MM.1S (cell line): ENCODE measurements around the gene DCUN1D4.

Experiments
- DNase-seq: peaks from one replicate; pipeline ENCODE4 v3.0.0-alpha.2; 2015
- H2AFZ ChIP-seq: fragments of 300-600 bp; sonication (generic); 2 replicates; pipeline ENCODE4 v1.6.0; 2016; ENCODE audit warnings: antibody characterized with exemption, low read length
- H3F3A ChIP-seq: fragments of 300-600 bp; sonication (generic); 2 replicates; pipeline ENCODE4 v1.6.1; 2016; ENCODE audit warnings: mild to moderate bottlenecking, antibody characterized with exemption, low read length, moderate library complexity, mixed read lengths; ENCODE audit not compliant: insufficient read depth
- H3K27ac ChIP-seq: fragments of 300-600 bp; sonication (generic); 2 replicates; pipeline ENCODE4 v1.5.1; 2016; ENCODE audit warnings: mild to moderate bottlenecking, low read length
- H3K27me3 ChIP-seq: fragments of 300-600 bp; sonication (generic); replicated peaks from 2 replicates; pipeline ENCODE4 v1.6.0; 2016; ENCODE audit warnings: low read length; ENCODE audit not compliant: insufficient read depth
- H3K36me3 ChIP-seq: fragments of 300-600 bp; sonication (generic); replicated peaks from 2 replicates; pipeline ENCODE4 v1.6.1; 2016; ENCODE audit warnings: mild to moderate bottlenecking, low read length, mixed read lengths; ENCODE audit not compliant: insufficient read depth
- H3K4me1 ChIP-seq: fragments of 300-600 bp; sonication (generic); 2 replicates; pipeline ENCODE4 v1.6.1; 2016; ENCODE audit warnings: low read length, mixed read lengths
- H3K4me2 ChIP-seq: fragments of 300-600 bp; sonication (generic); 2 replicates; pipeline ENCODE4 v1.6.0; 2016; ENCODE audit warnings: low read depth, low read length
- H3K4me3 ChIP-seq: fragments of 300-600 bp; sonication (generic); 2 replicates; pipeline ENCODE4 v1.5.1; 2016; ENCODE audit warnings: low read length, mixed read lengths
- H3K79me2 ChIP-seq: fragments of 300-600 bp; sonication (generic); 2 replicates; pipeline ENCODE4 v1.6.1; 2016; ENCODE audit warnings: mixed run types, low read length, mixed read lengths
- H3K9ac ChIP-seq: fragments of 300-600 bp; sonication (generic); 2 replicates; pipeline ENCODE4 v1.6.1; 2016; ENCODE audit warnings: low read length, mixed read lengths
- H3K9me2 ChIP-seq: fragments of 300-600 bp; sonication (generic); replicated peaks from 2 replicates; pipeline ENCODE4 v1.6.1; 2016; ENCODE audit warnings: mild to moderate bottlenecking, low read length, mixed read lengths; ENCODE audit not compliant: insufficient read depth
- H3K9me3 ChIP-seq: fragments of 300-600 bp; sonication (generic); replicated peaks from 2 replicates; pipeline ENCODE4 v1.6.1; 2016; ENCODE audit warnings: mild to moderate bottlenecking, low read length, mixed read lengths; ENCODE audit not compliant: insufficient read depth
- H4K20me1 ChIP-seq: fragments of 300-600 bp; sonication (generic); 2 replicates; pipeline ENCODE4 v1.6.1; 2016; ENCODE audit warnings: mild to moderate bottlenecking, low read length, moderate library complexity, mixed read lengths; ENCODE audit not compliant: insufficient read depth
- EZH2 ChIP-seq: fragments of 300-600 bp; sonication (generic); optimal IDR thresholded peaks from 2 replicates; pipeline ENCODE3; 2017; ENCODE audit warnings: low read depth, mild to moderate bottlenecking, antibody characterized with exemption, low read length, mixed read lengths
- EZH2phosphoT487 ChIP-seq: fragments of 300-600 bp; sonication (generic); IDR thresholded peaks from 2 replicates; pipeline ENCODE4 v1.6.1; 2018; ENCODE audit warnings: antibody characterized with exemption, low read length
- TF ChIP-seq, protein P1 (sequence below): fragments of 300-600 bp; sonication (generic); IDR thresholded peaks from 2 replicates; pipeline ENCODE4 v1.5.1; 2016; ENCODE audit warnings: antibody characterized with exemption, low read length, mixed read lengths

DCUN1D4 gene

GRCh38 chr4:51859476-51860031 lies 16.6 kb downstream of the DCUN1D4 start:
- H3K27ac ChIP-seq: no peak overlapping the region
- no peak overlapping the region for H3K4me3 ChIP-seq
- no peaks in the 10 kb centered on the region for H3F3A ChIP-seq
- no peaks in the 10 kb centered on the region for H3K9me3 ChIP-seq
- no peaks in the 10 kb centered on the region for H3K27me3 ChIP-seq
- no peaks in the 10 kb centered on the region for H3K36me3 ChIP-seq
- H4K20me1 ChIP-seq: no peaks in the 10 kb centered on the region
- peaks cover 57% of the 10 kb centered on the region for H3K79me2 ChIP-seq
- H3K9me2 ChIP-seq: no peaks in the 10 kb centered on the region
- H3K4me1 ChIP-seq: 0 out of 2 replicates have a peak, but pooled peaks cover 2% of the 10 kb centered on the region
- no peak overlapping the region for H3K9ac ChIP-seq
- no peak overlapping the region for H2AFZ ChIP-seq
- no peak overlapping the region for H3K4me2 ChIP-seq
- no peak for DNase-seq
- TF ChIP-seq EZH2 (no peak), EZH2phosphoT487 (no peak)
- TF ChIP-seq, protein P1, sequence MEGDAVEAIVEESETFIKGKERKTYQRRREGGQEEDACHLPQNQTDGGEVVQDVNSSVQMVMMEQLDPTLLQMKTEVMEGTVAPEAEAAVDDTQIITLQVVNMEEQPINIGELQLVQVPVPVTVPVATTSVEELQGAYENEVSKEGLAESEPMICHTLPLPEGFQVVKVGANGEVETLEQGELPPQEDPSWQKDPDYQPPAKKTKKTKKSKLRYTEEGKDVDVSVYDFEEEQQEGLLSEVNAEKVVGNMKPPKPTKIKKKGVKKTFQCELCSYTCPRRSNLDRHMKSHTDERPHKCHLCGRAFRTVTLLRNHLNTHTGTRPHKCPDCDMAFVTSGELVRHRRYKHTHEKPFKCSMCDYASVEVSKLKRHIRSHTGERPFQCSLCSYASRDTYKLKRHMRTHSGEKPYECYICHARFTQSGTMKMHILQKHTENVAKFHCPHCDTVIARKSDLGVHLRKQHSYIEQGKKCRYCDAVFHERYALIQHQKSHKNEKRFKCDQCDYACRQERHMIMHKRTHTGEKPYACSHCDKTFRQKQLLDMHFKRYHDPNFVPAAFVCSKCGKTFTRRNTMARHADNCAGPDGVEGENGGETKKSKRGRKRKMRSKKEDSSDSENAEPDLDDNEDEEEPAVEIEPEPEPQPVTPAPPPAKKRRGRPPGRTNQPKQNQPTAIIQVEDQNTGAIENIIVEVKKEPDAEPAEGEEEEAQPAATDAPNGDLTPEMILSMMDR: no peak

GRCh38 chr4:51862199-51862598 lies 19.2 kb downstream of the DCUN1D4 start:
- Histone ChIP-seq H3K4me2 (no peak overlapping the region), H2AFZ (no peak overlapping the region), H3K9me2 (no peaks in the 10 kb centered on the region), H3K4me3 (no peak overlapping the region), H3K36me3 (peaks cover 5% of the 10 kb centered on the region; the same call in 1 of the 2 replicates), H4K20me1 (no peaks in the 10 kb centered on the region), H3K27me3 (no peaks in the 10 kb centered on the region), H3K4me1 (no peaks in the 10 kb centered on the region), H3K9me3 (no peaks in the 10 kb centered on the region), H3K79me2 (peaks cover 33% of the 10 kb centered on the region), H3F3A (no peaks in the 10 kb centered on the region), H3K9ac (no peak overlapping the region), H3K27ac (no peak overlapping the region)
- TF ChIP-seq, protein P1: no peak
- TF ChIP-seq EZH2 (no peak), EZH2phosphoT487 (no peak)
- DNase-seq: no peak

DNA sequence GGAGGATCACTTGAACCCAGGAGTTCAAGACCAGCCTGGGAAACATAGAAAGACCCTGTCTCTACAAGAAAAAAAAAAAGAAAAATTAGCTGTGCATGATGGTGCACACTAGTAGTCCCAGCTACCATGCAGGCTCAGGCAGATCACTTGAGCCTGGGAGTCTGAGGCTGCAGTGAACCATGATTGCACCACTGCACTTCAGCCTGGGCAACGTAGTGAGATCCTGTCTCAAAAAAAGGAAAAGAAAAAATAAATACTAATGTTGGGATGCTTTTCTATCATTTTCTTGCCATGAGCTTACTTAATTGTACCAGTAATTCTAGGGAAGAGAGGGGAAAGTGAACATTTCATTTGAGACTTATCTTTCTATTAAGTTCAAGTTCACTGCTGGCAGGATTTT lies 19.8 kb downstream of the DCUN1D4 start:
- peaks cover 27% of the 10 kb centered on the region for H3K79me2 ChIP-seq

More for the DNA sequence above, 19.8 kb downstream of the DCUN1D4 start:
- H3K27ac ChIP-seq: no peak overlapping the region
- H3K9me2 ChIP-seq: no peaks in the 10 kb centered on the region
- no peak overlapping the region for H3K4me3 ChIP-seq
- TF ChIP-seq EZH2phosphoT487 (no peak), EZH2 (no peak)
- TF ChIP-seq, protein P1: no peak
- DNase-seq: no peak
- H3F3A ChIP-seq: no peaks in the 10 kb centered on the region
- no peaks in the 10 kb centered on the region for H3K4me1 ChIP-seq
- no peak overlapping the region for H3K4me2 ChIP-seq
- peaks cover 5% of the 10 kb centered on the region; the same call in 1 of the 2 replicates for H3K36me3 ChIP-seq
- no peaks in the 10 kb centered on the region for H3K27me3 ChIP-seq
- no peak overlapping the region for H2AFZ ChIP-seq
- H4K20me1 ChIP-seq: no peaks in the 10 kb centered on the region
- no peaks in the 10 kb centered on the region for H3K9me3 ChIP-seq
- H3K9ac ChIP-seq: no peak overlapping the region
